GM23338 (cell line): Measurements from ENCODE around the gene KCNIP1. TPM values are rescaled to one million over a fixed set of nuclear protein-coding genes. Genes with fewer than 3 reads are reported as not detected.

Source experiments
- ATAC-seq: fragments of 200-7000 bp; cut with Tn5 transposase; 3 replicates; pipeline ENCODE4 v1.9.1; 2020
- DNase-seq: peaks from one replicate; pipeline ENCODE4 v3.0.0-alpha.2; 2015; ENCODE audit warnings: low spot score
- H2AFZ ChIP-seq: fragments of 200-600 bp; sonication (generic); 2 replicates; pipeline ENCODE4 v1.8.0; 2016; ENCODE audit warnings: antibody characterized with exemption, mild to moderate bottlenecking, moderate library complexity
- H3F3A ChIP-seq: fragments of 200-600 bp; sonication (generic); replicated peaks from 2 replicates; pipeline ENCODE4 v1.8.0; 2017; ENCODE audit warnings: antibody characterized with exemption, mixed run types, low read depth
- H3K27ac ChIP-seq: fragments of 200-600 bp; sonication (generic); 2 replicates; pipeline ENCODE4 v1.6.1; 2016; ENCODE audit warnings: low read depth
- H3K27me3 ChIP-seq: fragments of 200-600 bp; sonication (generic); 2 replicates; pipeline ENCODE4 v1.8.0; 2016; ENCODE audit warnings: mild to moderate bottlenecking, mixed run types, moderate library complexity; ENCODE audit not compliant: insufficient read depth
- H3K36me3 ChIP-seq: fragments of 200-600 bp; sonication (generic); 2 replicates; pipeline ENCODE4 v1.8.0; 2016; ENCODE audit warnings: mild to moderate bottlenecking; ENCODE audit not compliant: insufficient read depth
- H3K4me1 ChIP-seq: fragments of 200-600 bp; sonication (generic); 2 replicates; pipeline ENCODE4 v1.8.0; 2016; ENCODE audit warnings: mild to moderate bottlenecking, moderate library complexity; ENCODE audit not compliant: insufficient read depth
- H3K4me2 ChIP-seq: fragments of 200-600 bp; sonication (generic); 2 replicates; pipeline ENCODE4 v1.7.1; 2017; ENCODE audit warnings: mixed run types
- H3K4me3 ChIP-seq: fragments of 200-600 bp; sonication (generic); 2 replicates; pipeline ENCODE4 v1.6.1; 2016; ENCODE audit warnings: mixed run types
- H3K79me2 ChIP-seq: fragments of 200-600 bp; sonication (generic); replicated peaks from 2 replicates; pipeline ENCODE4 v1.8.0; 2017; ENCODE audit warnings: mild to moderate bottlenecking; ENCODE audit not compliant: insufficient read depth
- H3K9me2 ChIP-seq: fragments of 200-600 bp; sonication (generic); 2 replicates; pipeline ENCODE4 v1.8.0; 2017; ENCODE audit not compliant: insufficient read depth
- H4K20me1 ChIP-seq: fragments of 200-600 bp; sonication (generic); replicated peaks from 2 replicates; pipeline ENCODE4 v1.8.0; 2017; ENCODE audit warnings: mild to moderate bottlenecking; ENCODE audit not compliant: insufficient read depth
- H3K27ac Mint-ChIP-seq: 2 replicates; pipeline ENCODE4 v1.8.0; 2020; ENCODE audit warnings: inconsistent platforms, mild to moderate bottlenecking, moderate library complexity, mixed read lengths
- H3K27me3 Mint-ChIP-seq: 3 replicates; pipeline ENCODE4 v1.8.0; 2022; ENCODE audit warnings: low read depth, mild to moderate bottlenecking, moderate library complexity, mixed read lengths, inconsistent platforms; ENCODE audit not compliant: insufficient read depth, poor library complexity
- H3K36me3 Mint-ChIP-seq: 3 replicates; pipeline ENCODE4 v1.8.0; 2021; ENCODE audit warnings: low read depth, mild to moderate bottlenecking, inconsistent platforms, moderate library complexity, mixed read lengths
- H3K4me1 Mint-ChIP-seq: 3 replicates; pipeline ENCODE4 v1.8.0; 2020; ENCODE audit warnings: mild to moderate bottlenecking, inconsistent platforms, mixed read lengths
- H3K4me3 Mint-ChIP-seq: 3 replicates; pipeline ENCODE4 v1.8.0; 2021; ENCODE audit warnings: moderate library complexity, mild to moderate bottlenecking, inconsistent platforms, mixed read lengths
- H3K9me3 Mint-ChIP-seq: 3 replicates; pipeline ENCODE4 v1.8.0; 2020; ENCODE audit warnings: moderate library complexity, mild to moderate bottlenecking, inconsistent platforms, mixed read lengths
- CREB1 ChIP-seq: fragments of 250-450 bp; sonication (Bioruptor Pico); IDR thresholded peaks from 2 replicates; pipeline ENCODE4 v1.5.0; 2020; ENCODE audit warnings: low read depth, mild to moderate bottlenecking, moderate library complexity
- EZH2 ChIP-seq: fragments of 200-600 bp; sonication (generic); IDR thresholded peaks from one replicate; pipeline ENCODE4 v1.8.0; 2017; ENCODE audit warnings: antibody characterized with exemption, mild to moderate bottlenecking, low read depth; ENCODE audit not compliant: unreplicated experiment
- NANOG ChIP-seq: IDR thresholded peaks from 2 replicates; pipeline ENCODE4 v1.6.1; 2016; ENCODE audit warnings: antibody characterized with exemption, borderline replicate concordance
- POLR2AphosphoS5 ChIP-seq: IDR thresholded peaks from 2 replicates; pipeline ENCODE4 v1.6.1; 2016; ENCODE audit warnings: antibody characterized with exemption, low read depth
- STAT1 ChIP-seq: IDR thresholded peaks from one replicate; pipeline ENCODE4 v1.6.1; 2016; ENCODE audit warnings: antibody characterized with exemption; ENCODE audit not compliant: unreplicated experiment
- ZNF114 ChIP-seq: fragments of 250-450 bp; sonication (Bioruptor Pico); IDR thresholded peaks from 2 replicates; pipeline ENCODE4 v1.5.0; 2020; ENCODE audit warnings: mild to moderate bottlenecking, moderate library complexity
- ZNF331 ChIP-seq: fragments of 250-450 bp; sonication (Bioruptor Pico); IDR thresholded peaks from 2 replicates; pipeline ENCODE4 v1.5.0; 2020; ENCODE audit warnings: low read depth, mild to moderate bottlenecking, moderate library complexity
- polyA plus RNA-seq: library from polyadenylated mRNA; unstranded; fragments of >200 nt; fragmentation: Nextera tagmentation; extraction: Ambion mirVana; gene quantifications from 2 replicates; pipeline ENCODE4 v1.2.1, GENCODE V29; 2016
- total RNA-seq: library from RNA; depleted of rRNA; stranded (reverse); fragments of >200 nt; shearing (Covaris generic); gene quantifications from 2 replicates; pipeline ENCODE4 v1.2.3, GENCODE V29; 2014
- TF ChIP-seq, protein P1 (sequence below): fragments of 250-450 bp; sonication (Bioruptor Pico); IDR thresholded peaks from 2 replicates; pipeline ENCODE4 v1.5.0; 2020; ENCODE audit warnings: mild to moderate bottlenecking, moderate library complexity
- TF ChIP-seq, protein P2 (sequence below): IDR thresholded peaks from 2 replicates; pipeline ENCODE4 v1.6.1; 2016; ENCODE audit warnings: antibody characterized with exemption
- TF ChIP-seq, protein P3 (sequence below), 2 experiments: fragments of 200-600 bp in 1 of 2; sonication (generic) in 1 of 2; conservative IDR thresholded peaks; 2 replicates each; pipeline versions ENCODE4 v1.5.1 to v1.6.1; 2016 to 2017; ENCODE audit warnings: antibody characterized with exemption in 2 of 2, low read depth in 2 of 2, mild to moderate bottlenecking in 2 of 2, moderate library complexity in 1 of 2
- TF ChIP-seq, protein P4 (sequence below): IDR thresholded peaks from one replicate; pipeline ENCODE4 v1.6.1; 2018; ENCODE audit warnings: antibody characterized with exemption; ENCODE audit not compliant: unreplicated experiment

The KCNIP1 gene
- total and polyA plus RNA-seq, 2 experiments from 2014 or later: 0.31 to 0.87 TPM

DNA sequence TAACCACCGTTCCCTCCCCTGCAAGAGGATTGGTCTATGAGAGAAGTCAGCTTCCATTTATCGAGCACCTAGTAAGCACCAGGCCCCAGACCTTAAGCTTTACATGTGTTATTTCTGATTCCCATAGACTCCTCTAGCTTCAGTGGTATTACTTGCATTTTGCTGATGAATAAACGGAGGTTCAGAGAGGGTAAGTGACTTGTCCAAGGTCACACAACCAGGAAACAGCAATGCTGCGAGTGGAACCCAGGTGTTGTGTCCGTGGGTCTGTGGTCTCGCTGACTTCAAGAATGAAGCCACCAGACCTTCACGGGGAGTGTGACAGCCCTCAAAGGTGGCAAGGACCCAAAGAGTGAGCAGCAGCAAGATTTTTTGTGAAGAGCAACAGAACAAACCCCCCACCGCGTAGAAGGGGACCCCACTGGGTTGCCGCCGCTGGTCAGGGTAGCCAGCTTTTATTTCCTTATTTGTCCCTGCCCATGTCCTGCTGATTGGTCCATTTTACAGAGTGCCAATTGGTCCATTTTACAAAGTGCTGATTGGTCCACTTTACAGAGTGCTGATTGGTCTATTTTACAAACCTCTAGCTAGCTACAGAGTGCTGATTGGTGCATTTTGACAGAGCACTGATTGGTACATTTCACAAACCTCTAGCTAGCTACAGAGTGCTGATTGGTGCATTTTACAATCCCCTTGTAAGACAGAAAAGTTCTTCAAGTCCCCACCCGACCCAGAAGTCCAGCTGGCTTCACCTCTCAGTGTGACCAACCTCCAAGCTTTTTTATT, 29.1 kb upstream of the KCNIP1 start (continued):
- TF ChIP-seq, protein P1, sequence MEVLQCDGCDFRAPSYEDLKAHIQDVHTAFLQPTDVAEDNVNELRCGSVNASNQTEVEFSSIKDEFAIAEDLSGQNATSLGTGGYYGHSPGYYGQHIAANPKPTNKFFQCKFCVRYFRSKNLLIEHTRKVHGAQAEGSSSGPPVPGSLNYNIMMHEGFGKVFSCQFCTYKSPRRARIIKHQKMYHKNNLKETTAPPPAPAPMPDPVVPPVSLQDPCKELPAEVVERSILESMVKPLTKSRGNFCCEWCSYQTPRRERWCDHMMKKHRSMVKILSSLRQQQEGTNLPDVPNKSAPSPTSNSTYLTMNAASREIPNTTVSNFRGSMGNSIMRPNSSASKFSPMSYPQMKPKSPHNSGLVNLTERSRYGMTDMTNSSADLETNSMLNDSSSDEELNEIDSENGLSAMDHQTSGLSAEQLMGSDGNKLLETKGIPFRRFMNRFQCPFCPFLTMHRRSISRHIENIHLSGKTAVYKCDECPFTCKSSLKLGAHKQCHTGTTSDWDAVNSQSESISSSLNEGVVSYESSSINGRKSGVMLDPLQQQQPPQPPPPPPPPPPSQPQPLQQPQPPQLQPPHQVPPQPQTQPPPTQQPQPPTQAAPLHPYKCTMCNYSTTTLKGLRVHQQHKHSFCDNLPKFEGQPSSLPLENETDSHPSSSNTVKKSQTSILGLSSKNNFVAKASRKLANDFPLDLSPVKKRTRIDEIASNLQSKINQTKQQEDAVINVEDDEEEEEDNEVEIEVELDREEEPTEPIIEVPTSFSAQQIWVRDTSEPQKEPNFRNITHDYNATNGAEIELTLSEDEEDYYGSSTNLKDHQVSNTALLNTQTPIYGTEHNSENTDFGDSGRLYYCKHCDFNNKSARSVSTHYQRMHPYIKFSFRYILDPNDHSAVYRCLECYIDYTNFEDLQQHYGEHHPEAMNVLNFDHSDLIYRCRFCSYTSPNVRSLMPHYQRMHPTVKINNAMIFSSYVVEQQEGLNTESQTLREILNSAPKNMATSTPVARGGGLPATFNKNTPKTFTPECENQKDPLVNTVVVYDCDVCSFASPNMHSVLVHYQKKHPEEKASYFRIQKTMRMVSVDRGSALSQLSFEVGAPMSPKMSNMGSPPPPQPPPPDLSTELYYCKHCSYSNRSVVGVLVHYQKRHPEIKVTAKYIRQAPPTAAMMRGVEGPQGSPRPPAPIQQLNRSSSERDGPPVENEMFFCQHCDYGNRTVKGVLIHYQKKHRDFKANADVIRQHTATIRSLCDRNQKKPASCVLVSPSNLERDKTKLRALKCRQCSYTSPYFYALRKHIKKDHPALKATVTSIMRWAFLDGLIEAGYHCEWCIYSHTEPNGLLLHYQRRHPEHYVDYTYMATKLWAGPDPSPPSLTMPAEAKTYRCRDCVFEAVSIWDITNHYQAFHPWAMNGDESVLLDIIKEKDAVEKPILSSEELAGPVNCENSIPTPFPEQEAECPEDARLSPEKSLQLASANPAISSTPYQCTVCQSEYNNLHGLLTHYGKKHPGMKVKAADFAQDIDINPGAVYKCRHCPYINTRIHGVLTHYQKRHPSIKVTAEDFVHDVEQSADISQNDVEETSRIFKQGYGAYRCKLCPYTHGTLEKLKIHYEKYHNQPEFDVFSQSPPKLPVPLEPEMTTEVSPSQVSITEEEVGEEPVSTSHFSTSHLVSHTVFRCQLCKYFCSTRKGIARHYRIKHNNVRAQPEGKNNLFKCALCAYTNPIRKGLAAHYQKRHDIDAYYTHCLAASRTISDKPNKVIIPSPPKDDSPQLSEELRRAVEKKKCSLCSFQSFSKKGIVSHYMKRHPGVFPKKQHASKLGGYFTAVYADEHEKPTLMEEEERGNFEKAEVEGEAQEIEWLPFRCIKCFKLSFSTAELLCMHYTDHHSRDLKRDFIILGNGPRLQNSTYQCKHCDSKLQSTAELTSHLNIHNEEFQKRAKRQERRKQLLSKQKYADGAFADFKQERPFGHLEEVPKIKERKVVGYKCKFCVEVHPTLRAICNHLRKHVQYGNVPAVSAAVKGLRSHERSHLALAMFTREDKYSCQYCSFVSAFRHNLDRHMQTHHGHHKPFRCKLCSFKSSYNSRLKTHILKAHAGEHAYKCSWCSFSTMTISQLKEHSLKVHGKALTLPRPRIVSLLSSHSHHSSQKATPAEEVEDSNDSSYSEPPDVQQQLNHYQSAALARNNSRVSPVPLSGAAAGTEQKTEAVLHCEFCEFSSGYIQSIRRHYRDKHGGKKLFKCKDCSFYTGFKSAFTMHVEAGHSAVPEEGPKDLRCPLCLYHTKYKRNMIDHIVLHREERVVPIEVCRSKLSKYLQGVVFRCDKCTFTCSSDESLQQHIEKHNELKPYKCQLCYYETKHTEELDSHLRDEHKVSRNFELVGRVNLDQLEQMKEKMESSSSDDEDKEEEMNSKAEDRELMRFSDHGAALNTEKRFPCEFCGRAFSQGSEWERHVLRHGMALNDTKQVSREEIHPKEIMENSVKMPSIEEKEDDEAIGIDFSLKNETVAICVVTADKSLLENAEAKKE (CRISPR knock-in tag): no peak

DNA sequence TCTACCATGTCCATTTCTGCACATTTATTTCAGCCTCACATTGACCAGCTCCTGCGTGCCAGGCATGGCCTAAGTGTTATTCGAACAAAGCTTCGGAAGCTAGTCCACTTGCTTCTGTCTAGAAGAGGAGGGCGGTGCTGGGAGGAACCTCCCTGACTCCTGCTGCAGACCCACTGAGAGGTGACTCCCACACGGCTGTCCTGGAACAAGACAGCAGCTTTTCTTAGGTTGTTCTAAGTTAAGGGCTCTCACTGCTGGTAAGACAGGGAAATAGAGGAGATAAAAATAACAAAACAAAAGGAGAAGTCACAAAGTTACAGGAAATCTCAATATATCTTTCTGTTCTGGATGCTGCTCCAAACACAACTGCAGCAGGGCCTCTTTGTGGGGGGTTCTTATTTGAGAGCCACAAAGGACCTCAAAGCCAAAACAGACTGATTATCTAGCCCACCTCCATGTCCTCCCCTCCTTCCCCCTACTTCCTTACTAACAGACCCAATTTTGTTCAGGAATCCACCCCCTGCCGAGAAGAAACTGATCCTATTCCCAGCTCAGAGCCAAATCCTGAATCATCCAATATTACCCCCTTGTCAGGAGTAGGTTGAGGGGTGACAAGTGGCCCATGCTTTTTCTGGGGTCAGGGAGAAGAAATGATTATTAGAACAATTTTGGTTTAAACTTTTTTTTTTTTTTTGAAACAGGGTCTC, 28.4 kb upstream of the KCNIP1 start:
- H3K4me3 Mint-ChIP-seq: no peak overlapping the region
- H4K20me1 ChIP-seq: no peaks in the 10 kb centered on the region
- no peaks in the 10 kb centered on the region for H3K9me3 Mint-ChIP-seq
- no peaks in the 10 kb centered on the region for H3K79me2 ChIP-seq
- H3K36me3 Mint-ChIP-seq: no peaks in the 10 kb centered on the region
- peak overlapping the region; percentile 55 for H3K4me2 ChIP-seq
- no peak for DNase-seq
- H3K4me1 Mint-ChIP-seq: peaks cover 20% of the 10 kb centered on the region
- peaks cover 2% of the 10 kb centered on the region for H3K27me3 Mint-ChIP-seq
- no peaks in the 10 kb centered on the region for H3F3A ChIP-seq
- ATAC-seq: no peak
- no peaks in the 10 kb centered on the region for H3K27me3 ChIP-seq
- no peaks in the 10 kb centered on the region for H3K9me2 ChIP-seq
- peak overlapping the region; percentile 32; the same call in 1 of the 2 replicates for H2AFZ ChIP-seq
- H3K4me3 ChIP-seq: no peak overlapping the region
- peaks cover 17% of the 10 kb centered on the region for H3K4me1 ChIP-seq
- no peaks in the 10 kb centered on the region for H3K36me3 ChIP-seq
- no peak overlapping the region for H3K27ac ChIP-seq
- H3K27ac Mint-ChIP-seq: no peak overlapping the region
- TF ChIP-seq, protein P2, sequence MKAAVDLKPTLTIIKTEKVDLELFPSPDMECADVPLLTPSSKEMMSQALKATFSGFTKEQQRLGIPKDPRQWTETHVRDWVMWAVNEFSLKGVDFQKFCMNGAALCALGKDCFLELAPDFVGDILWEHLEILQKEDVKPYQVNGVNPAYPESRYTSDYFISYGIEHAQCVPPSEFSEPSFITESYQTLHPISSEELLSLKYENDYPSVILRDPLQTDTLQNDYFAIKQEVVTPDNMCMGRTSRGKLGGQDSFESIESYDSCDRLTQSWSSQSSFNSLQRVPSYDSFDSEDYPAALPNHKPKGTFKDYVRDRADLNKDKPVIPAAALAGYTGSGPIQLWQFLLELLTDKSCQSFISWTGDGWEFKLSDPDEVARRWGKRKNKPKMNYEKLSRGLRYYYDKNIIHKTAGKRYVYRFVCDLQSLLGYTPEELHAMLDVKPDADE: no peak
- no peak for TF ChIP-seq ZNF114
- TF ChIP-seq STAT1: no peak
- no peak for TF ChIP-seq NANOG
- TF ChIP-seq EZH2: no peak
- TF ChIP-seq, protein P3, sequence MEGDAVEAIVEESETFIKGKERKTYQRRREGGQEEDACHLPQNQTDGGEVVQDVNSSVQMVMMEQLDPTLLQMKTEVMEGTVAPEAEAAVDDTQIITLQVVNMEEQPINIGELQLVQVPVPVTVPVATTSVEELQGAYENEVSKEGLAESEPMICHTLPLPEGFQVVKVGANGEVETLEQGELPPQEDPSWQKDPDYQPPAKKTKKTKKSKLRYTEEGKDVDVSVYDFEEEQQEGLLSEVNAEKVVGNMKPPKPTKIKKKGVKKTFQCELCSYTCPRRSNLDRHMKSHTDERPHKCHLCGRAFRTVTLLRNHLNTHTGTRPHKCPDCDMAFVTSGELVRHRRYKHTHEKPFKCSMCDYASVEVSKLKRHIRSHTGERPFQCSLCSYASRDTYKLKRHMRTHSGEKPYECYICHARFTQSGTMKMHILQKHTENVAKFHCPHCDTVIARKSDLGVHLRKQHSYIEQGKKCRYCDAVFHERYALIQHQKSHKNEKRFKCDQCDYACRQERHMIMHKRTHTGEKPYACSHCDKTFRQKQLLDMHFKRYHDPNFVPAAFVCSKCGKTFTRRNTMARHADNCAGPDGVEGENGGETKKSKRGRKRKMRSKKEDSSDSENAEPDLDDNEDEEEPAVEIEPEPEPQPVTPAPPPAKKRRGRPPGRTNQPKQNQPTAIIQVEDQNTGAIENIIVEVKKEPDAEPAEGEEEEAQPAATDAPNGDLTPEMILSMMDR (conservative IDR thresholded peaks at IDR 0.05; ENCODE audit: low read depth in 2 of 2): no peak
- TF ChIP-seq, protein P4, sequence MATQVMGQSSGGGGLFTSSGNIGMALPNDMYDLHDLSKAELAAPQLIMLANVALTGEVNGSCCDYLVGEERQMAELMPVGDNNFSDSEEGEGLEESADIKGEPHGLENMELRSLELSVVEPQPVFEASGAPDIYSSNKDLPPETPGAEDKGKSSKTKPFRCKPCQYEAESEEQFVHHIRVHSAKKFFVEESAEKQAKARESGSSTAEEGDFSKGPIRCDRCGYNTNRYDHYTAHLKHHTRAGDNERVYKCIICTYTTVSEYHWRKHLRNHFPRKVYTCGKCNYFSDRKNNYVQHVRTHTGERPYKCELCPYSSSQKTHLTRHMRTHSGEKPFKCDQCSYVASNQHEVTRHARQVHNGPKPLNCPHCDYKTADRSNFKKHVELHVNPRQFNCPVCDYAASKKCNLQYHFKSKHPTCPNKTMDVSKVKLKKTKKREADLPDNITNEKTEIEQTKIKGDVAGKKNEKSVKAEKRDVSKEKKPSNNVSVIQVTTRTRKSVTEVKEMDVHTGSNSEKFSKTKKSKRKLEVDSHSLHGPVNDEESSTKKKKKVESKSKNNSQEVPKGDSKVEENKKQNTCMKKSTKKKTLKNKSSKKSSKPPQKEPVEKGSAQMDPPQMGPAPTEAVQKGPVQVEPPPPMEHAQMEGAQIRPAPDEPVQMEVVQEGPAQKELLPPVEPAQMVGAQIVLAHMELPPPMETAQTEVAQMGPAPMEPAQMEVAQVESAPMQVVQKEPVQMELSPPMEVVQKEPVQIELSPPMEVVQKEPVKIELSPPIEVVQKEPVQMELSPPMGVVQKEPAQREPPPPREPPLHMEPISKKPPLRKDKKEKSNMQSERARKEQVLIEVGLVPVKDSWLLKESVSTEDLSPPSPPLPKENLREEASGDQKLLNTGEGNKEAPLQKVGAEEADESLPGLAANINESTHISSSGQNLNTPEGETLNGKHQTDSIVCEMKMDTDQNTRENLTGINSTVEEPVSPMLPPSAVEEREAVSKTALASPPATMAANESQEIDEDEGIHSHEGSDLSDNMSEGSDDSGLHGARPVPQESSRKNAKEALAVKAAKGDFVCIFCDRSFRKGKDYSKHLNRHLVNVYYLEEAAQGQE: no peak
- TF ChIP-seq ZNF331 (CRISPR knock-in tag): no peak
- no peak for TF ChIP-seq CREB1 (CRISPR knock-in tag)
- no peak for TF ChIP-seq POLR2AphosphoS5
